ENCODE measurements around the gene SLC50A1. TPM values are rescaled to one million over a fixed set of nuclear protein-coding genes. Genes with fewer than 3 reads are reported as not detected.

Gene SLC50A1
- total RNA-seq, 1 donor from 2014 or later: 11.8 TPM

DNA sequence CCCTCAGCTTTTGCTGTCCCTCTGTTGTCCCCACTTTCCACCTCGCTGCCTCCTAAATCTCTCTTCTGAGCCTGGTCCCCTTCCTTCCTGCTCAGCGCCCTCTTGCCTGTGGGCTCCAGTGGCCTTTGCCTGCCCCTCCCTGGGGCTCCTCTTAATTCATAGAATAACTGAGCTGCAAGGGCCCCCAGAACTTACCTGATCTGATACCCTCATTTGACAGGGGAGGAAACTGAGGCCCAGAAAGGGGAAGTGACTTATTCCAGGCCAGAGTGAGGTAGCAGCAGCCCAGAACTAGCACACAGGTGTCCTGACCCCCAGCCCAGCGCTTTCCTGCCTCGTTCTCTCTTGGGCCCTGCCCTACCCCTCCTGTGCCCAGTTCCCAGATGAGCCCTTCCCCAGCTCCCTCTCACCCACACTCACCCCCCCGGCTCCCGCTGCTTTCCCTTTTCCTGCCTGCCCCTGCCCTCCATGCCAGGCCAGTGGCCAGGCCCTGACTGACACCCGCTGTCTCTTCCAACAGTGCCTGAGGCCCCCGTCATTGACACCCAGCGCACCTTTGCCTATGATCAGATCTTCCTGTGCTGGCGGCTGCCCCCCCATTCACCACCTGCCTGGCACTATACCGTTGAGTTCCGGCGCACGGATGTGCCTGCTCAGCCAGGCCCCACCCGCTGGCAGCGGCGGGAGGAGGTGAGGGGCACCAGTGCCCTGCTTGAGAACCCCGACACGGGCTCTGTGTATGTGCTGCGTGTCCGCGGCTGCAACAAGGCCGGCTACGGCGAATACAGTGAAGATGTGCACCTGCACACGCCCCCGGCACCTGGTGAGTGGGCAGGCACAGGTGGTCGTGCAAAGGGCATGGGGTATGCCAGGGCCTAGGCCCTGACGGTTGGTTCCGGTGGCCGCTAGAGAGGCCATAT is 43.7 kb downstream of the SLC50A1 start:
- Histone ChIP-seq H3K4me1 (peaks cover 12% of the 10 kb centered on the region), H3K9me3 (no peaks in the 10 kb centered on the region), H3K27me3 (no peaks in the 10 kb centered on the region), H3K27ac (no peak overlapping the region), H3K4me3 (no peak overlapping the region), H3K36me3 (no peaks in the 10 kb centered on the region)
- TF ChIP-seq, protein P1, sequence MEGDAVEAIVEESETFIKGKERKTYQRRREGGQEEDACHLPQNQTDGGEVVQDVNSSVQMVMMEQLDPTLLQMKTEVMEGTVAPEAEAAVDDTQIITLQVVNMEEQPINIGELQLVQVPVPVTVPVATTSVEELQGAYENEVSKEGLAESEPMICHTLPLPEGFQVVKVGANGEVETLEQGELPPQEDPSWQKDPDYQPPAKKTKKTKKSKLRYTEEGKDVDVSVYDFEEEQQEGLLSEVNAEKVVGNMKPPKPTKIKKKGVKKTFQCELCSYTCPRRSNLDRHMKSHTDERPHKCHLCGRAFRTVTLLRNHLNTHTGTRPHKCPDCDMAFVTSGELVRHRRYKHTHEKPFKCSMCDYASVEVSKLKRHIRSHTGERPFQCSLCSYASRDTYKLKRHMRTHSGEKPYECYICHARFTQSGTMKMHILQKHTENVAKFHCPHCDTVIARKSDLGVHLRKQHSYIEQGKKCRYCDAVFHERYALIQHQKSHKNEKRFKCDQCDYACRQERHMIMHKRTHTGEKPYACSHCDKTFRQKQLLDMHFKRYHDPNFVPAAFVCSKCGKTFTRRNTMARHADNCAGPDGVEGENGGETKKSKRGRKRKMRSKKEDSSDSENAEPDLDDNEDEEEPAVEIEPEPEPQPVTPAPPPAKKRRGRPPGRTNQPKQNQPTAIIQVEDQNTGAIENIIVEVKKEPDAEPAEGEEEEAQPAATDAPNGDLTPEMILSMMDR (IDR thresholded peaks at IDR 0.05): no peak
- no peak for TF ChIP-seq POLR2A (IDR thresholded peaks at IDR 0.05)
- TF ChIP-seq POLR2AphosphoS5 (IDR thresholded peaks at IDR 0.05; ENCODE audit: insufficient read depth in 1 of 2, low read depth in 1 of 2): no peak
- DNase-seq (ENCODE audit: extremely low spot score in 2 of 2): peak in 1 of 2 donors; percentile 81
- intact Hi-C loops (cut with DNase I): loop anchor here (5.0 kb wide), 1 partner anchor 48 kb away; no protein-coding TSS in a partner anchor

DNA sequence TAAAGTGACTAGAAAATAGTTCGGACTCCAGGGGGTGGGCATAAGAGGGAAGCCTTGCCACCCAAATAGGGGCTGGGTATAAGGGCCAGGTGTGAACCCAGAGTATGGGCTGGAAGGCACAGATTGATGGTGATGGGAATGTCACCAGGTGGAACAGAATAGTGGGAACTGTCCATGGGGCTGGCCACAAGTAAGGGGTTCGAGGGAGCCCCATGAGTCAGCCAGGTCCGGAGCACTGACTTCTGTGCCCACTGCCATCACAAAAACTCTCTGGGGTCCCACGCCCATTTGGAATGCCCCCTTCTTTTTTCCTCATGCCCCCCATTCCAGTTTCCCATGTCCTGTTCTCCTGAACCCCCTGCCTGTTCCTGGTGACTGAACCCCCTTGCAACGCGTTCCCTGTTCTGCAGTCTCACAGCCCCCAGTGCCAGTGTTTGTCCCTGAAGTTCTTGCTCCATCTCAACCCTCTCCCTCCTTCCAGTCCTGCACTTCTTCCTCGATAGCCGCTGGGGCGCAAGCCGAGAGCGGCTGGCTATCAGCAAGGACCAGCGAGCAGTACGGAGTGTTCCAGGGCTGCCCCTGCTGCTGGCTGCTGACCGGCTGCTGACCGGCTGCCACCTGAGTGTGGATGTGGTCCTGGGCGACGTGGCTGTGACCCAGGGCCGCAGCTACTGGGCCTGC is 45.9 kb downstream of the SLC50A1 start:
- H3K9me3 ChIP-seq: no peaks in the 10 kb centered on the region
- H3K4me1 ChIP-seq: peaks cover 5% of the 10 kb centered on the region
- TF ChIP-seq, protein P1 (IDR thresholded peaks at IDR 0.05): no peak
- TF ChIP-seq POLR2A (IDR thresholded peaks at IDR 0.05) (no peak), POLR2AphosphoS5 (IDR thresholded peaks at IDR 0.05; ENCODE audit: insufficient read depth in 1 of 2, low read depth in 1 of 2) (no peak)
- H3K27me3 ChIP-seq: no peaks in the 10 kb centered on the region
- no peak overlapping the region for H3K4me3 ChIP-seq
- intact Hi-C loops (cut with DNase I): no loop called here
- H3K36me3 ChIP-seq: no peaks in the 10 kb centered on the region
- peak in 1 of 2 donors; percentile 54 for DNase-seq (ENCODE audit: extremely low spot score in 2 of 2)
- no peak overlapping the region for H3K27ac ChIP-seq

DNA sequence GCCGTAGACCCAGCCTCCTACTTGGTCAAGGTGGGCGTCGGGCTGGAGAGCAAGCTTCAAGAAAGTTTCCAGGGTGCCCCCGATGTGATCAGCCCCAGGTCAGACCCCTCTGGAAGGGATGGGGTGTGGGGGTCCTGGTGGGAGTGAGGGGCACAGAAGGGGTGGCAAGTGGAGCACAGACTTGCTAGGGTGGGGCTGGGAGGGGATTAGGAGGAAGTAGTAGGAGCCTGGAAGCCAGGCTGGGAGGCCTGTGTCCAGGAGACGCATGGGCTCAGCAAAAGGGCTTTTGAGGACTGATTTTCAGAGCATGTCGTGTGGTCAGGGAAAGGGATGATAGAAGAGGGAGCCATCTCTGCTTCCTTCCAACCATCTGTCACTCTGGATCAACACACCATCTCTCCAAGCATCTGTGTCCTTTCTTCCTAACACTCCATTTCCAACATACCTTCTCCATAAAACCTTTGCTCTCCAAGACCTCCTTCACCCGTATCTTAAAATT is 46.4 kb downstream of the SLC50A1 start:
- H3K27ac ChIP-seq: no peak overlapping the region
- no peaks in the 10 kb centered on the region for H3K27me3 ChIP-seq
- H3K4me1 ChIP-seq: peaks cover 1% of the 10 kb centered on the region
- H3K4me3 ChIP-seq: no peak overlapping the region
- H3K9me3 ChIP-seq: no peaks in the 10 kb centered on the region
- no peaks in the 10 kb centered on the region for H3K36me3 ChIP-seq
- intact Hi-C loops (cut with DNase I): no loop called here
- DNase-seq (ENCODE audit: extremely low spot score in 2 of 2): peak in 1 of 2 donors; percentile 79
- TF ChIP-seq, protein P1 (IDR thresholded peaks at IDR 0.05): no peak
- no peak for TF ChIP-seq POLR2AphosphoS5 (IDR thresholded peaks at IDR 0.05; ENCODE audit: insufficient read depth in 1 of 2, low read depth in 1 of 2)
- no peak for TF ChIP-seq POLR2A (IDR thresholded peaks at IDR 0.05)

DNA sequence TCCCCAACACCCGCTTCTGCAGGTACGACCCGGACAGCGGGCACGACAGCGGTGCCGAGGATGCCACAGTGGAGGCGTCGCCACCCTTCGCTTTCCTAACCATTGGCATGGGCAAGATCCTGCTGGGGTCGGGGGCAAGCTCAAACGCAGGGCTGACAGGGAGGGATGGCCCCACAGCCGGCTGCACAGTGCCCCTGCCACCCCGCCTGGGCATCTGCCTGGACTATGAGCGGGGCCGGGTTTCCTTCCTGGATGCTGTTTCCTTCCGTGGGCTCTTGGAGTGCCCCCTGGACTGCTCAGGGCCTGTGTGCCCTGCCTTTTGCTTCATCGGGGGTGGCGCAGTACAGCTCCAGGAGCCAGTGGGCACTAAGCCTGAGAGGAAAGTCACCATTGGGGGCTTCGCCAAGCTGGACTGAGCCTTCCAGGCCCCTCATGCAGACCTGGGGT is 48.1 kb downstream of the SLC50A1 start:
- no peaks in the 10 kb centered on the region for H3K9me3 ChIP-seq
- TF ChIP-seq POLR2AphosphoS5 (IDR thresholded peaks at IDR 0.05; ENCODE audit: insufficient read depth in 1 of 2, low read depth in 1 of 2) (no peak), POLR2A (IDR thresholded peaks at IDR 0.05) (no peak)
- TF ChIP-seq, protein P1 (IDR thresholded peaks at IDR 0.05): no peak
- H3K27me3 ChIP-seq: no peaks in the 10 kb centered on the region
- no peak overlapping the region for H3K4me3 ChIP-seq
- no peak for DNase-seq (ENCODE audit: extremely low spot score in 2 of 2)
- intact Hi-C loops (cut with DNase I): no loop called here
- H3K27ac ChIP-seq: no peak overlapping the region
- H3K4me1 ChIP-seq: no peaks in the 10 kb centered on the region
- H3K36me3 ChIP-seq: no peaks in the 10 kb centered on the region
